Neural cell (in vitro differentiated cells): ENCODE data around the gene SIK3. TPM values are rescaled to one million over a fixed set of nuclear protein-coding genes. Genes with fewer than 3 reads are reported as not detected.
A peak's percentile ranks its signal among the peaks of the same experiment; 100 is the strongest.

ENCODE experiments used
- H2AFZ ChIP-seq: fragments of 200-600, 300-800 bp; sonication (generic), shearing (Covaris generic); 2 replicates; pipeline ENCODE4 v1.6.0; 2014; ENCODE audit warnings: low read depth, mild to moderate bottlenecking, antibody characterized with exemption, low read length, moderate library complexity
- H3F3A ChIP-seq: fragments of 200-600 bp; shearing (Covaris generic); 2 replicates; pipeline ENCODE4 v1.6.1; 2016; ENCODE audit warnings: mild to moderate bottlenecking, moderate library complexity, mixed read lengths, antibody characterized with exemption, low read length; ENCODE audit not compliant: insufficient read depth, poor library complexity, severe bottlenecking
- H3K27ac ChIP-seq: fragments of 200-600, 300-800 bp; sonication (generic), shearing (Covaris generic); 2 replicates; pipeline ENCODE4 v1.5.1; 2014; ENCODE audit warnings: mild to moderate bottlenecking, low read length, moderate library complexity
- H3K27me3 ChIP-seq: fragments of 300-800, 200-600 bp; sonication (generic), shearing (Covaris generic); 2 replicates; pipeline ENCODE4 v1.6.0; 2014; ENCODE audit warnings: mild to moderate bottlenecking, low read depth, low read length, moderate library complexity; ENCODE audit not compliant: insufficient read depth
- H3K36me3 ChIP-seq: fragments of 300-800, 200-600 bp; sonication (generic), shearing (Covaris generic); 2 replicates; pipeline ENCODE4 v1.5.1; 2014; ENCODE audit warnings: mild to moderate bottlenecking, antibody characterized with exemption, low read length, moderate library complexity; ENCODE audit not compliant: insufficient read depth
- H3K4me2 ChIP-seq: fragments of 300-800, 200-600 bp; sonication (generic), shearing (Covaris generic); 2 replicates; pipeline ENCODE4 v1.6.0; 2014; ENCODE audit warnings: mild to moderate bottlenecking, low read length
- H3K4me3 ChIP-seq: fragments of 300-800, 200-600 bp; sonication (generic), shearing (Covaris generic); 2 replicates; pipeline ENCODE4 v1.5.1; 2014; ENCODE audit warnings: mild to moderate bottlenecking, low read length, moderate library complexity
- H3K79me2 ChIP-seq: fragments of 200-600 bp; shearing (Covaris generic); replicated peaks from 2 replicates; pipeline ENCODE4 v1.6.0; 2014; ENCODE audit warnings: mild to moderate bottlenecking, low read length, moderate library complexity; ENCODE audit not compliant: insufficient read depth
- H3K9ac ChIP-seq: fragments of 300-800, 200-600 bp; sonication (generic), shearing (Covaris generic); 2 replicates; pipeline ENCODE4 v1.6.1; 2016; ENCODE audit warnings: mild to moderate bottlenecking, low read length, mixed read lengths
- H3K9me2 ChIP-seq: fragments of 200-600 bp; shearing (Covaris generic); 2 replicates; pipeline ENCODE4 v1.6.1; 2016; ENCODE audit warnings: mild to moderate bottlenecking, low read length, mixed read lengths; ENCODE audit not compliant: insufficient read depth
- H3K9me3 ChIP-seq: fragments of 200-600, 300-800 bp; sonication (generic), shearing (Covaris generic); 2 replicates; pipeline ENCODE4 v1.6.1; 2016; ENCODE audit warnings: mild to moderate bottlenecking, mixed run types, low read length, moderate library complexity, mixed read lengths
- H4K20me1 ChIP-seq: fragments of 200-600 bp; shearing (Covaris generic); 2 replicates; pipeline ENCODE4 v1.6.1; 2016; ENCODE audit warnings: mild to moderate bottlenecking, mixed run types; ENCODE audit not compliant: insufficient read depth
- EP300 ChIP-seq: fragments of 450-650 bp; conservative IDR thresholded peaks from 2 replicates; pipeline ENCODE4 v1.6.1; 2014; ENCODE audit warnings: antibody characterized with exemption, mild to moderate bottlenecking, moderate library complexity; ENCODE audit not compliant: poor library complexity, severe bottlenecking
- EZH2 ChIP-seq: fragments of 200-600, 300-800 bp; shearing (Covaris generic), sonication (generic); IDR thresholded peaks from 2 replicates; pipeline ENCODE4 v1.6.1; 2014; ENCODE audit warnings: antibody characterized with exemption, low read length, borderline replicate concordance, mild to moderate bottlenecking; ENCODE audit not compliant: insufficient read depth, poor library complexity, severe bottlenecking
- MXI1 ChIP-seq: fragments of 450-650 bp; conservative IDR thresholded peaks from 2 replicates; pipeline ENCODE4 v1.6.1; 2014; ENCODE audit warnings: antibody characterized with exemption, mild to moderate bottlenecking; ENCODE audit not compliant: poor library complexity, severe bottlenecking
- POLR2AphosphoS5 ChIP-seq: IDR thresholded peaks from 2 replicates; pipeline ENCODE4 v1.6.1; 2012
- RAD21 ChIP-seq: fragments of 450-650 bp; conservative IDR thresholded peaks from 2 replicates; pipeline ENCODE4 v1.6.1; 2014; ENCODE audit warnings: antibody characterized with exemption, mild to moderate bottlenecking, moderate library complexity
- SMC3 ChIP-seq: fragments of 450-650 bp; conservative IDR thresholded peaks from 2 replicates; pipeline ENCODE4 v1.6.1; 2014; ENCODE audit warnings: antibody characterized with exemption, mild to moderate bottlenecking, moderate library complexity; ENCODE audit not compliant: poor library complexity
- TAF1 ChIP-seq: IDR thresholded peaks from 2 replicates; pipeline ENCODE4 v1.6.1; 2012; ENCODE audit warnings: low read depth
- polyA plus RNA-seq: library from polyadenylated mRNA; depleted of rRNA; stranded (reverse); fragments of >200 nt; gene quantifications from 2 replicates; pipeline ENCODE4 v1.2.3, GENCODE V29; 2014
- TF ChIP-seq, protein P1 (sequence below): fragments of 450-650 bp; IDR thresholded peaks from 2 replicates; pipeline ENCODE4 v1.5.1; 2014; ENCODE audit warnings: antibody characterized with exemption, mild to moderate bottlenecking, moderate library complexity; ENCODE audit not compliant: poor library complexity, severe bottlenecking
- TF ChIP-seq, protein P2 (sequence below): IDR thresholded peaks from 2 replicates; pipeline ENCODE4 v1.6.1; 2012; ENCODE audit warnings: borderline replicate concordance

SIK3 gene
- polyA plus RNA-seq, 1 donor from 2014 or later, result 11.2 TPM

DNA sequence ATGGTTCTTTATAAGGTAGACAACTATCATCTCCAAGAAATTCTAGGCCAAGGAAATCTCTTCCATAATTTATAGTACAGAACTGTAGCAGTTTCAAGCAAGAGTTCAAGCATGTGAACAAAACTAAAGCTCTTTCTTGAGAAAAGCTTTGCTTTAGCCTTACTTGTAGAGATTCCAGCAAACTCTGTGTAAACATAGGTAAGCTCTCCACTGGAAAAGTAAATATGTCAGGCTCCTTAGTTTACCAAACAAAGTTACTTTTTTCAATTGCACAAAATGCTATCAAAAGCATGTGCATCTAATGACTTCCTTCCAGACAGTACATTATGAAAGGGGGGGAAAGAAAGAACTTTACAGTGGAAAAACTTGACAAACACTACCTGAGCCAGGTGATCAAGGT lies 125.0 kb downstream of the SIK3 start:
- H3F3A ChIP-seq, result no peaks in the 10 kb centered on the region
- TF ChIP-seq EP300 (no peak), TAF1 (no peak), POLR2AphosphoS5 (no peak), SMC3 (no peak), EZH2 (no peak), MXI1 (no peak), RAD21 (no peak)
- TF ChIP-seq, protein P1, sequence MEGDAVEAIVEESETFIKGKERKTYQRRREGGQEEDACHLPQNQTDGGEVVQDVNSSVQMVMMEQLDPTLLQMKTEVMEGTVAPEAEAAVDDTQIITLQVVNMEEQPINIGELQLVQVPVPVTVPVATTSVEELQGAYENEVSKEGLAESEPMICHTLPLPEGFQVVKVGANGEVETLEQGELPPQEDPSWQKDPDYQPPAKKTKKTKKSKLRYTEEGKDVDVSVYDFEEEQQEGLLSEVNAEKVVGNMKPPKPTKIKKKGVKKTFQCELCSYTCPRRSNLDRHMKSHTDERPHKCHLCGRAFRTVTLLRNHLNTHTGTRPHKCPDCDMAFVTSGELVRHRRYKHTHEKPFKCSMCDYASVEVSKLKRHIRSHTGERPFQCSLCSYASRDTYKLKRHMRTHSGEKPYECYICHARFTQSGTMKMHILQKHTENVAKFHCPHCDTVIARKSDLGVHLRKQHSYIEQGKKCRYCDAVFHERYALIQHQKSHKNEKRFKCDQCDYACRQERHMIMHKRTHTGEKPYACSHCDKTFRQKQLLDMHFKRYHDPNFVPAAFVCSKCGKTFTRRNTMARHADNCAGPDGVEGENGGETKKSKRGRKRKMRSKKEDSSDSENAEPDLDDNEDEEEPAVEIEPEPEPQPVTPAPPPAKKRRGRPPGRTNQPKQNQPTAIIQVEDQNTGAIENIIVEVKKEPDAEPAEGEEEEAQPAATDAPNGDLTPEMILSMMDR, result no peak
- TF ChIP-seq, protein P2, sequence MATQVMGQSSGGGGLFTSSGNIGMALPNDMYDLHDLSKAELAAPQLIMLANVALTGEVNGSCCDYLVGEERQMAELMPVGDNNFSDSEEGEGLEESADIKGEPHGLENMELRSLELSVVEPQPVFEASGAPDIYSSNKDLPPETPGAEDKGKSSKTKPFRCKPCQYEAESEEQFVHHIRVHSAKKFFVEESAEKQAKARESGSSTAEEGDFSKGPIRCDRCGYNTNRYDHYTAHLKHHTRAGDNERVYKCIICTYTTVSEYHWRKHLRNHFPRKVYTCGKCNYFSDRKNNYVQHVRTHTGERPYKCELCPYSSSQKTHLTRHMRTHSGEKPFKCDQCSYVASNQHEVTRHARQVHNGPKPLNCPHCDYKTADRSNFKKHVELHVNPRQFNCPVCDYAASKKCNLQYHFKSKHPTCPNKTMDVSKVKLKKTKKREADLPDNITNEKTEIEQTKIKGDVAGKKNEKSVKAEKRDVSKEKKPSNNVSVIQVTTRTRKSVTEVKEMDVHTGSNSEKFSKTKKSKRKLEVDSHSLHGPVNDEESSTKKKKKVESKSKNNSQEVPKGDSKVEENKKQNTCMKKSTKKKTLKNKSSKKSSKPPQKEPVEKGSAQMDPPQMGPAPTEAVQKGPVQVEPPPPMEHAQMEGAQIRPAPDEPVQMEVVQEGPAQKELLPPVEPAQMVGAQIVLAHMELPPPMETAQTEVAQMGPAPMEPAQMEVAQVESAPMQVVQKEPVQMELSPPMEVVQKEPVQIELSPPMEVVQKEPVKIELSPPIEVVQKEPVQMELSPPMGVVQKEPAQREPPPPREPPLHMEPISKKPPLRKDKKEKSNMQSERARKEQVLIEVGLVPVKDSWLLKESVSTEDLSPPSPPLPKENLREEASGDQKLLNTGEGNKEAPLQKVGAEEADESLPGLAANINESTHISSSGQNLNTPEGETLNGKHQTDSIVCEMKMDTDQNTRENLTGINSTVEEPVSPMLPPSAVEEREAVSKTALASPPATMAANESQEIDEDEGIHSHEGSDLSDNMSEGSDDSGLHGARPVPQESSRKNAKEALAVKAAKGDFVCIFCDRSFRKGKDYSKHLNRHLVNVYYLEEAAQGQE, result no peak
- H3K9ac ChIP-seq, result no peak overlapping the region
- no peak overlapping the region for H2AFZ ChIP-seq
- no peaks in the 10 kb centered on the region for H3K27me3 ChIP-seq
- peaks cover 7% of the 10 kb centered on the region for H3K79me2 ChIP-seq
- no peaks in the 10 kb centered on the region for H3K9me3 ChIP-seq
- H3K9me2 ChIP-seq, result no peaks in the 10 kb centered on the region
- no peak overlapping the region for H3K4me3 ChIP-seq
- no peaks in the 10 kb centered on the region for H3K36me3 ChIP-seq
- no peak overlapping the region for H3K27ac ChIP-seq
- no peak overlapping the region for H3K4me2 ChIP-seq
- no peaks in the 10 kb centered on the region for H4K20me1 ChIP-seq

- no peak overlapping the region for H3K4me2 ChIP-seq
- H3F3A ChIP-seq, result no peaks in the 10 kb centered on the region
- no peaks in the 10 kb centered on the region for H3K9me3 ChIP-seq
- no peaks in the 10 kb centered on the region for H3K36me3 ChIP-seq
- no peaks in the 10 kb centered on the region for H3K9me2 ChIP-seq
- H3K27me3 ChIP-seq, result no peaks in the 10 kb centered on the region
- no peaks in the 10 kb centered on the region for H4K20me1 ChIP-seq
- H2AFZ ChIP-seq, result no peak overlapping the region
- no peak overlapping the region for H3K9ac ChIP-seq
- TF ChIP-seq, protein P1, result peak; percentile 23
- TF ChIP-seq TAF1, result no peak
- no peak overlapping the region for H3K27ac ChIP-seq
- H3K79me2 ChIP-seq, result peaks cover 7% of the 10 kb centered on the region
- H3K4me3 ChIP-seq, result no peak overlapping the region
Observed at GRCh38 chr11:116972691-116973090, 125.5 kb downstream of the SIK3 start.
